Liver (tissue), 3 donors: ENCODE results near the gene CFAP299.

Source experiments
- GABPA ChIP-seq, 2 donors: IDR thresholded peaks in 1 of 2; conservative IDR thresholded peaks in 1 of 2; 2 replicates each; pipeline ENCODE4 v1.6.1; 2016; ENCODE audit warnings: antibody characterized with exemption in 2 of 2, mild to moderate bottlenecking in 1 of 2, moderate library complexity in 1 of 2
- HNF4A ChIP-seq, 2 donors: conservative IDR thresholded peaks; 2 replicates each; pipeline ENCODE4 v1.6.1; 2016; ENCODE audit warnings: antibody characterized with exemption in 2 of 2, mild to moderate bottlenecking in 2 of 2
- JUND ChIP-seq, 2 donors: IDR thresholded peaks; 2 replicates each; pipeline ENCODE4 v1.6.1; 2016; ENCODE audit warnings: antibody characterized with exemption in 2 of 2
- RAD21 ChIP-seq, 2 donors: IDR thresholded peaks; 2 replicates each; pipeline ENCODE4 v1.6.1; 2016; ENCODE audit warnings: antibody characterized with exemption in 2 of 2, mild to moderate bottlenecking in 2 of 2
- SP1 ChIP-seq: IDR thresholded peaks from 2 replicates; pipeline ENCODE4 v1.6.1; 2018; ENCODE audit warnings: antibody characterized with exemption, mild to moderate bottlenecking
- TF ChIP-seq, protein P1 (sequence below): fragments of 150-350 bp; IDR thresholded peaks from 2 replicates; pipeline ENCODE4 v1.5.1; 2017; ENCODE audit warnings: improper control_type of control experiment, low read depth, low read length; ENCODE audit not compliant: missing input control
- TF ChIP-seq, protein P2 (sequence below): IDR thresholded peaks from 2 replicates; pipeline ENCODE4 v1.6.1; 2016; ENCODE audit warnings: antibody characterized with exemption
- TF ChIP-seq, protein P3 (sequence below): IDR thresholded peaks from 2 replicates; pipeline ENCODE4 v1.6.1; 2016; ENCODE audit warnings: antibody characterized with exemption, mild to moderate bottlenecking
- donor health status: healthy.
- donor health status: healthy.

DNA sequence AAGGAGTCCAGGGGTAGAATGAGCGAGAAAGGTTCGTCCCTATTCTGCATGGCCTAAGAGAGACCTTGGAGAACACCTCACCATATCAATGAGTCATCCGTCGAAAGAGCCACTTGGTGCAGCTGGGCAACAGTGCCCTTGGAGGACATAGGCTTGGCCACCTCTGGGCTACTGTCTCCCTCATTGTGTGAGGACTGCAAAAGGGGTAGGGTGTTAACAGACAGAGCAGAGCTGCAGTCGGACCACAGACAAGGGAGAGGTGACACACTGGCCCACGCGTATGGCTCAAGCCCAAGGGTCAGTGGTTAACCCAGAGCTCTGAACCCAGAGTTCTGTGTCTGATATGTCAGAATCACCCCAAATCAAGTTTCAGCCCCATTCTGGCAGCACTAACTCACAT is 576.8 kb downstream of the CFAP299 start:
- TF ChIP-seq, protein P1, sequence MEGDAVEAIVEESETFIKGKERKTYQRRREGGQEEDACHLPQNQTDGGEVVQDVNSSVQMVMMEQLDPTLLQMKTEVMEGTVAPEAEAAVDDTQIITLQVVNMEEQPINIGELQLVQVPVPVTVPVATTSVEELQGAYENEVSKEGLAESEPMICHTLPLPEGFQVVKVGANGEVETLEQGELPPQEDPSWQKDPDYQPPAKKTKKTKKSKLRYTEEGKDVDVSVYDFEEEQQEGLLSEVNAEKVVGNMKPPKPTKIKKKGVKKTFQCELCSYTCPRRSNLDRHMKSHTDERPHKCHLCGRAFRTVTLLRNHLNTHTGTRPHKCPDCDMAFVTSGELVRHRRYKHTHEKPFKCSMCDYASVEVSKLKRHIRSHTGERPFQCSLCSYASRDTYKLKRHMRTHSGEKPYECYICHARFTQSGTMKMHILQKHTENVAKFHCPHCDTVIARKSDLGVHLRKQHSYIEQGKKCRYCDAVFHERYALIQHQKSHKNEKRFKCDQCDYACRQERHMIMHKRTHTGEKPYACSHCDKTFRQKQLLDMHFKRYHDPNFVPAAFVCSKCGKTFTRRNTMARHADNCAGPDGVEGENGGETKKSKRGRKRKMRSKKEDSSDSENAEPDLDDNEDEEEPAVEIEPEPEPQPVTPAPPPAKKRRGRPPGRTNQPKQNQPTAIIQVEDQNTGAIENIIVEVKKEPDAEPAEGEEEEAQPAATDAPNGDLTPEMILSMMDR: no peak
- TF ChIP-seq RAD21 (IDR thresholded peaks at IDR 0.05): no peak
- TF ChIP-seq, protein P2, sequence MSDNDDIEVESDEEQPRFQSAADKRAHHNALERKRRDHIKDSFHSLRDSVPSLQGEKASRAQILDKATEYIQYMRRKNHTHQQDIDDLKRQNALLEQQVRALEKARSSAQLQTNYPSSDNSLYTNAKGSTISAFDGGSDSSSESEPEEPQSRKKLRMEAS: no peak
- no peak for TF ChIP-seq JUND (IDR thresholded peaks at IDR 0.05)
- TF ChIP-seq, protein P3, sequence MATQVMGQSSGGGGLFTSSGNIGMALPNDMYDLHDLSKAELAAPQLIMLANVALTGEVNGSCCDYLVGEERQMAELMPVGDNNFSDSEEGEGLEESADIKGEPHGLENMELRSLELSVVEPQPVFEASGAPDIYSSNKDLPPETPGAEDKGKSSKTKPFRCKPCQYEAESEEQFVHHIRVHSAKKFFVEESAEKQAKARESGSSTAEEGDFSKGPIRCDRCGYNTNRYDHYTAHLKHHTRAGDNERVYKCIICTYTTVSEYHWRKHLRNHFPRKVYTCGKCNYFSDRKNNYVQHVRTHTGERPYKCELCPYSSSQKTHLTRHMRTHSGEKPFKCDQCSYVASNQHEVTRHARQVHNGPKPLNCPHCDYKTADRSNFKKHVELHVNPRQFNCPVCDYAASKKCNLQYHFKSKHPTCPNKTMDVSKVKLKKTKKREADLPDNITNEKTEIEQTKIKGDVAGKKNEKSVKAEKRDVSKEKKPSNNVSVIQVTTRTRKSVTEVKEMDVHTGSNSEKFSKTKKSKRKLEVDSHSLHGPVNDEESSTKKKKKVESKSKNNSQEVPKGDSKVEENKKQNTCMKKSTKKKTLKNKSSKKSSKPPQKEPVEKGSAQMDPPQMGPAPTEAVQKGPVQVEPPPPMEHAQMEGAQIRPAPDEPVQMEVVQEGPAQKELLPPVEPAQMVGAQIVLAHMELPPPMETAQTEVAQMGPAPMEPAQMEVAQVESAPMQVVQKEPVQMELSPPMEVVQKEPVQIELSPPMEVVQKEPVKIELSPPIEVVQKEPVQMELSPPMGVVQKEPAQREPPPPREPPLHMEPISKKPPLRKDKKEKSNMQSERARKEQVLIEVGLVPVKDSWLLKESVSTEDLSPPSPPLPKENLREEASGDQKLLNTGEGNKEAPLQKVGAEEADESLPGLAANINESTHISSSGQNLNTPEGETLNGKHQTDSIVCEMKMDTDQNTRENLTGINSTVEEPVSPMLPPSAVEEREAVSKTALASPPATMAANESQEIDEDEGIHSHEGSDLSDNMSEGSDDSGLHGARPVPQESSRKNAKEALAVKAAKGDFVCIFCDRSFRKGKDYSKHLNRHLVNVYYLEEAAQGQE: no peak
- no peak for TF ChIP-seq SP1
- no peak for TF ChIP-seq HNF4A (conservative IDR thresholded peaks at IDR 0.05)
- TF ChIP-seq GABPA (IDR thresholded peaks at IDR 0.05 in 1 of 2, conservative IDR thresholded peaks at IDR 0.05 in 1 of 2): no peak
